DND-41 (cell line): Measurements from ENCODE around the gene TSC22D1.

ENCODE experiments used
- ATAC-seq: fragments of 200-7000 bp; cut with Tn5 transposase; 3 replicates; pipeline ENCODE4 v1.9.1; 2021; ENCODE audit warnings: low read depth; ENCODE audit not compliant: insufficient read depth
- DNase-seq: peaks from one replicate; pipeline ENCODE4 v3.0.0-alpha.2; 2020
- H2AFZ ChIP-seq: 2 replicates; pipeline ENCODE4 v1.6.0; 2012; ENCODE audit warnings: low read depth, low read length
- H3K27ac ChIP-seq: 2 replicates; pipeline ENCODE4 v1.5.1; 2012; ENCODE audit warnings: low read length, inconsistent platforms
- H3K27me3 ChIP-seq: fragments of 200-600 bp; sonication (generic); 2 replicates; pipeline ENCODE4 v1.6.0; 2012; ENCODE audit warnings: low read length, mild to moderate bottlenecking, inconsistent platforms; ENCODE audit not compliant: insufficient read depth, poor library complexity
- H3K36me3 ChIP-seq: 2 replicates; pipeline ENCODE4 v1.5.1; 2012; ENCODE audit warnings: low read length, inconsistent platforms; ENCODE audit not compliant: insufficient read depth
- H3K4me1 ChIP-seq: 2 replicates; pipeline ENCODE4 v1.5.1; 2012; ENCODE audit warnings: mild to moderate bottlenecking, low read length; ENCODE audit not compliant: insufficient read depth
- H3K4me2 ChIP-seq: 2 replicates; pipeline ENCODE4 v1.6.0; 2012; ENCODE audit warnings: mild to moderate bottlenecking, moderate library complexity, low read length, inconsistent platforms; ENCODE audit not compliant: insufficient read depth
- H3K4me3 ChIP-seq, 2 experiments: fragments of 200-600 bp in 1 of 2; shearing (Covaris generic) in 1 of 2; 2 replicates each; pipeline ENCODE4 v1.5.1; 2012 to 2016; ENCODE audit warnings: inconsistent platforms in 2 of 2, low read length in 2 of 2, mild to moderate bottlenecking in 2 of 2, low read depth in 1 of 2, moderate library complexity in 1 of 2
- H3K79me2 ChIP-seq: 2 replicates; pipeline ENCODE4 v1.6.0; 2012; ENCODE audit warnings: low read length, inconsistent platforms; ENCODE audit not compliant: insufficient read depth
- H3K9ac ChIP-seq: 2 replicates; pipeline ENCODE4 v1.6.0; 2012; ENCODE audit warnings: low read depth, mild to moderate bottlenecking, inconsistent platforms, low read length, moderate library complexity
- H3K9me3 ChIP-seq: 2 replicates; pipeline ENCODE4 v1.5.1; 2012; ENCODE audit warnings: low read length, moderate library complexity, mild to moderate bottlenecking, inconsistent platforms; ENCODE audit not compliant: insufficient read depth, severe bottlenecking
- H4K20me1 ChIP-seq: 2 replicates; pipeline ENCODE4 v1.6.0; 2012; ENCODE audit warnings: low read length; ENCODE audit not compliant: insufficient read depth
- EZH2 ChIP-seq: IDR thresholded peaks from 3 replicates; pipeline ENCODE4 v1.6.1; 2012; ENCODE audit warnings: borderline replicate concordance, low read depth, mild to moderate bottlenecking, moderate library complexity, low read length, inconsistent platforms; ENCODE audit not compliant: severe bottlenecking
- TF ChIP-seq, protein P1 (sequence below): IDR thresholded peaks from 2 replicates; pipeline ENCODE4 v1.5.1; 2012; ENCODE audit warnings: borderline replicate concordance, low read length, moderate library complexity, mild to moderate bottlenecking; ENCODE audit not compliant: poor library complexity, severe bottlenecking; ENCODE audit errors: extremely low read depth

TSC22D1 gene

DNA sequence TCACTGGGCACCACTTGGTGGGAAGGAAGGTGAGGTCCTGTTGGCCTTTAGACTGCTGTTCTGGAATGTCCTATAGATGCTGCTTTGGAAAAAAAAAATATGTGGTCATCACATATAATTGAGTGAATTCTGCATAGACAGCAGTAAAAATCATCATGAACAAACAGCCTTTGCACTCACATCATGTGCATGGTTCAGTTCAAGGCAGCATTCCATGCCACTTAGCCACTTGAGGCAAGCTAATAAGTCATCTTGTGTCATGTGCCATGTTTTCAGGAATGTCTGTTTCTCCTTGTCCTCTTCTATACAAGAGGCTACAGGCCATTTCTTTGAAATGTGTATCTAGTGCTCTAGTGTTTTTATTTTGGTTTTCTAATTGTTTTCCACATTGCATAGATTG, 43.9 kb upstream of the TSC22D1 start:
- no peaks in the 10 kb centered on the region for H3K36me3 ChIP-seq
- ATAC-seq (no peak), DNase-seq (no peak)
- no peaks in the 10 kb centered on the region for H3K79me2 ChIP-seq
- no peak overlapping the region for H2AFZ ChIP-seq
- no peaks in the 10 kb centered on the region for H3K9me3 ChIP-seq
- no peaks in the 10 kb centered on the region for H4K20me1 ChIP-seq
- TF ChIP-seq, protein P1, sequence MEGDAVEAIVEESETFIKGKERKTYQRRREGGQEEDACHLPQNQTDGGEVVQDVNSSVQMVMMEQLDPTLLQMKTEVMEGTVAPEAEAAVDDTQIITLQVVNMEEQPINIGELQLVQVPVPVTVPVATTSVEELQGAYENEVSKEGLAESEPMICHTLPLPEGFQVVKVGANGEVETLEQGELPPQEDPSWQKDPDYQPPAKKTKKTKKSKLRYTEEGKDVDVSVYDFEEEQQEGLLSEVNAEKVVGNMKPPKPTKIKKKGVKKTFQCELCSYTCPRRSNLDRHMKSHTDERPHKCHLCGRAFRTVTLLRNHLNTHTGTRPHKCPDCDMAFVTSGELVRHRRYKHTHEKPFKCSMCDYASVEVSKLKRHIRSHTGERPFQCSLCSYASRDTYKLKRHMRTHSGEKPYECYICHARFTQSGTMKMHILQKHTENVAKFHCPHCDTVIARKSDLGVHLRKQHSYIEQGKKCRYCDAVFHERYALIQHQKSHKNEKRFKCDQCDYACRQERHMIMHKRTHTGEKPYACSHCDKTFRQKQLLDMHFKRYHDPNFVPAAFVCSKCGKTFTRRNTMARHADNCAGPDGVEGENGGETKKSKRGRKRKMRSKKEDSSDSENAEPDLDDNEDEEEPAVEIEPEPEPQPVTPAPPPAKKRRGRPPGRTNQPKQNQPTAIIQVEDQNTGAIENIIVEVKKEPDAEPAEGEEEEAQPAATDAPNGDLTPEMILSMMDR = no peak
- no peak for TF ChIP-seq EZH2
- no peak overlapping the region for H3K27ac ChIP-seq
- no peak overlapping the region for H3K4me3 ChIP-seq
- peaks cover 5% of the 10 kb centered on the region for H3K27me3 ChIP-seq
- H3K4me1 ChIP-seq = no peaks in the 10 kb centered on the region
- no peak overlapping the region for H3K9ac ChIP-seq
- H3K4me2 ChIP-seq = no peak overlapping the region

DNA sequence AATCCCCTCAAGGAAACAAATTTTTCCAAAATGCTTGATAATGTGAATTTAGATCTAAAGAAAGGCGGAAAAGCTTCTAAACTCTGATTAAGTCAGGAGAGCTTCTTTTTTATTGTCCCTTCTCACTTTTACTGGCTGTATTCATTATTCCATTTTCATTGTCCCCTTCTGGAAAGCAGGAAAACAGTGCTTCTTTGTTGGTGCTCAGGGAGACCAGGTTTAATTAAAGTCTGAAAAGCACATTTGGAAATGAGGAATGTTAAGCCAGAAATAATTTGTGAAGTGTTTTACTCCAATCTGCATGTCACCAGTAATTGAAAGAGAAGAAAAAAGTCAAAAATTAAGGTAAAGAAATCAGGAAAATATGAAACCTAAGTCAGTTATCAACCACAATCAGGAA, 43.5 kb upstream of the TSC22D1 start:
- Histone ChIP-seq H3K79me2 (no peaks in the 10 kb centered on the region), H3K27me3 (peaks cover 5% of the 10 kb centered on the region), H3K9me3 (no peaks in the 10 kb centered on the region), H3K36me3 (no peaks in the 10 kb centered on the region), H3K9ac (no peak overlapping the region), H3K4me1 (no peaks in the 10 kb centered on the region), H3K4me2 (no peak overlapping the region), H2AFZ (no peak overlapping the region), H4K20me1 (no peaks in the 10 kb centered on the region), H3K27ac (no peak overlapping the region), H3K4me3 (no peak overlapping the region)
- ATAC-seq = no peak
- TF ChIP-seq EZH2 = no peak
- TF ChIP-seq, protein P1 = no peak
- DNase-seq = no peak

DNA sequence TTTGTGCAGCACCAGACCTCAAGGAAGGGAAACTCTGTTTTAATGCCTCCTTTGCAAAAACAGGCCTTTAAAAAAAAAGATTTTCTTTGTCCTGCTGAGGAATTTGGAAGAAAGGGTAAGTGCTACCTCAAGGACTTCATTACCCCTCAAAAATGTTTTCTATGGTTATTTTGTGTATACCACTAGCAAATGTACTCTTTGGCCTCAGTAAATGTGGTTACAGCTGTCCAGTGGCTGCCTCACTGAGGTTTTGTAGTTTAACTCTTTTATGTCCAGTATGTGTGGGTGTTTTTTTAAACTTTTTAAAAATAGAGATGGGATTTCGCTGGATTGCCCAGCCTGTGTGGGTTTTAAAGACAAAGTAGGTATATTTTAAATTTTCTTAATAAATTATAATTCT, 42.2 kb upstream of the TSC22D1 start:
- H3K4me3 ChIP-seq = no peak overlapping the region
- no peak overlapping the region for H2AFZ ChIP-seq
- no peaks in the 10 kb centered on the region for H3K36me3 ChIP-seq
- H3K27ac ChIP-seq = no peak overlapping the region
- no peaks in the 10 kb centered on the region for H3K79me2 ChIP-seq
- peaks cover 5% of the 10 kb centered on the region for H3K27me3 ChIP-seq
- ATAC-seq (no peak), DNase-seq (no peak)
- TF ChIP-seq EZH2 = no peak
- TF ChIP-seq, protein P1 = no peak
- H3K9ac ChIP-seq = no peak overlapping the region
- H3K4me2 ChIP-seq = no peak overlapping the region
- no peaks in the 10 kb centered on the region for H3K9me3 ChIP-seq
- H3K4me1 ChIP-seq = no peaks in the 10 kb centered on the region
- H4K20me1 ChIP-seq = no peaks in the 10 kb centered on the region

DNA sequence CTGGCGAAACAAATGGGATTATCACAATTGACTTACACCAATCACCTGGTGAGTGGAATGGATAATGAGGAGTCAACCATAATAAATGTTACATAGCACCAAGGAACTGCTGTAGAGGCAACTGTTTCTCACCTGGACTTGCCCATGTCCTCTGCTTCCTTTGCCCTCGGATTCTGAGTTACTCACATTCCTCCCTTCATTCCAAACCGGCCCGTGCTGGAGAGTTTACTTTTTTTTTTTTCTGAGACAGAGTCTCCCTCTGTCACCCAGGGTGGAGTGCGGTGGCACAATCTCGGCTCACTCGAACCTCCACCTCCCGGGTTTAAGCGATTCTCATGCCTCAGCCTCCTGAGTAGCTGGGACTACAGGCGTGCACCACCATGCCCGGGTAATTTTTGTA, 41.5 kb upstream of the TSC22D1 start:
- H3K9me3 ChIP-seq = no peaks in the 10 kb centered on the region
- H3K4me2 ChIP-seq = no peak overlapping the region

More for the DNA sequence above, 41.5 kb upstream of the TSC22D1 start:
- Histone ChIP-seq H3K4me1 (no peaks in the 10 kb centered on the region), H3K27me3 (peaks cover 2% of the 10 kb centered on the region), H3K79me2 (no peaks in the 10 kb centered on the region), H3K4me3 (no peak overlapping the region), H4K20me1 (no peaks in the 10 kb centered on the region), H2AFZ (no peak overlapping the region), H3K9ac (no peak overlapping the region), H3K36me3 (no peaks in the 10 kb centered on the region), H3K27ac (no peak overlapping the region)
- no peak for ATAC-seq
- DNase-seq = no peak
- TF ChIP-seq, protein P1 = no peak
- no peak for TF ChIP-seq EZH2
